Measurements from ENCODE around the gene PGLYRP3.

DNA sequence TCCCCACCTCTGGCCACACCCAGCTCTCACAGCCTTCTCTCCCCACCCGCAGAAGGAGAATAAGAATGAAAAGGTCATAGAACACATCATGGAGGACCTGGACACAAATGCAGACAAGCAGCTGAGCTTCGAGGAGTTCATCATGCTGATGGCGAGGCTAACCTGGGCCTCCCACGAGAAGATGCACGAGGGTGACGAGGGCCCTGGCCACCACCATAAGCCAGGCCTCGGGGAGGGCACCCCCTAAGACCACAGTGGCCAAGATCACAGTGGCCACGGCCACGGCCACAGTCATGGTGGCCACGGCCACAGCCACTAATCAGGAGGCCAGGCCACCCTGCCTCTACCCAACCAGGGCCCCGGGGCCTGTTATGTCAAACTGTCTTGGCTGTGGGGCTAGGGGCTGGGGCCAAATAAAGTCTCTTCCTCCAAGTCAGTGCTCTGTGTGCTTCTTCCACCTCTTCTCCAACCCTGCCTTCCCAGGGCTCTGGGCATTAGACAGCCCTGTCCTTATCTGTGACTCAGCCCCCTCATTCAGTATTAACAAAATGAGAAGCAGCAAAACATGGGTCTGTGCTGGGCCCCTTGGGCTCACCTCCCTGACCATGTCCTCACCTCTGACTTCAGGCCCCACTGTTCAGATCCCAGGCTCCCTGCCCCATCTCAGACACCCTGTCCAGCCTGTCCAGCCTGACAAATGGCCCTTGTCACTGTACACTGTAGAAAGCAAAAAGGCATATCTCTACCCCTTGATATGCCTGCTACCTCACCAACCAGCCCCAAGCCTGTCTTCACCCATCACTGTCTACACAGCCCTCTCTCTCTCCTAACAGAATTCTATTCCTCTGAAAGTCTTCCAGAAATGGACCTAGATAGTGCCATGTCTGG, 48.1 kb upstream of the PGLYRP3 start:
- TF ChIP-seq, protein P1, sequence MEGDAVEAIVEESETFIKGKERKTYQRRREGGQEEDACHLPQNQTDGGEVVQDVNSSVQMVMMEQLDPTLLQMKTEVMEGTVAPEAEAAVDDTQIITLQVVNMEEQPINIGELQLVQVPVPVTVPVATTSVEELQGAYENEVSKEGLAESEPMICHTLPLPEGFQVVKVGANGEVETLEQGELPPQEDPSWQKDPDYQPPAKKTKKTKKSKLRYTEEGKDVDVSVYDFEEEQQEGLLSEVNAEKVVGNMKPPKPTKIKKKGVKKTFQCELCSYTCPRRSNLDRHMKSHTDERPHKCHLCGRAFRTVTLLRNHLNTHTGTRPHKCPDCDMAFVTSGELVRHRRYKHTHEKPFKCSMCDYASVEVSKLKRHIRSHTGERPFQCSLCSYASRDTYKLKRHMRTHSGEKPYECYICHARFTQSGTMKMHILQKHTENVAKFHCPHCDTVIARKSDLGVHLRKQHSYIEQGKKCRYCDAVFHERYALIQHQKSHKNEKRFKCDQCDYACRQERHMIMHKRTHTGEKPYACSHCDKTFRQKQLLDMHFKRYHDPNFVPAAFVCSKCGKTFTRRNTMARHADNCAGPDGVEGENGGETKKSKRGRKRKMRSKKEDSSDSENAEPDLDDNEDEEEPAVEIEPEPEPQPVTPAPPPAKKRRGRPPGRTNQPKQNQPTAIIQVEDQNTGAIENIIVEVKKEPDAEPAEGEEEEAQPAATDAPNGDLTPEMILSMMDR (IDR thresholded peaks at IDR 0.05): no peak
- TF ChIP-seq POLR2A (IDR thresholded peaks at IDR 0.05): no peak

Measured in ovary (tissue), 3 donors.